Measurements from ENCODE around the gene ATRIP.

The ATRIP gene

DNA sequence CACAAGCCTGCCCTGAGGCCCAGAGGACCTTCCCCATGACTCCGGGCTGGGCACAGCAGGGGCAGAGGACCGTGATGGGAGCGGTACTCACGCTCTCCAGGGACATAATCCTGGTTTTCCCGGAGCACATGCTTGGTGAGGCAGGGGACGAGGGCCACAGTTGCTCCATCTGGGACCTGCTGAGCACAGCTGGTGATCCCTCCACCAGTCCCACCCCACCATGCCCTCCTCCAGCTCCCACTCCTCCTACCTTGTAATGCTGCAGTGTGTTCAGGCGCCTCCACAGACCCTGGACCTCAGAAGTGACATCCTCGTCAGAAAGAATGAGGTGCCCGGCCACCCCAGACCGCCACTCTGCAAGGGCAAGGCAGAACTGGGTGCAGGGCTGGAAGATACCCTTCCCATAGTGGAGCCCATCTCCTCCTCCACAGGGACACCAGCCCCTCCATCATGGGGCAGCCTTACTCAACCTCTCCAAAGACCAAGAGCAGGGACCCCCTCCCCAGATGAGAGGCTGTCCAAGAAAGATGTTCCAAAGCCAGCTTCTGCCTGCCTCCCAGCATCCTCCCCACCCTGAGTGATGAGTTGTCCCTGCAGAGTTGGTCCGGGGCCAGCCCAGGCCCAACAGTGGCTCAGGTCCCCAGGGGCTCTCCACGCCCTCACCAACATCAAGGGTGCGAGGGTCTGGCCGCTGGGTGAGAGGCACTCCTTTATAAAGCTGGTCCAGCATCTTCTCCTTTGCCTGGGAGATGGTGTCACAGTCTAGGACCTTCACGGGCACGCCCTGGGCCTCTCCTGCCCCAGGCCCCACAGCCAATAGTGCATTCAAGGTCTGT lies 36.1 kb upstream of the ATRIP start:
- DNase-seq (ENCODE audit: low spot score), result no peak

GRCh38 chr3:48411041-48411588 lies 35.4 kb upstream of the ATRIP start:
- DNase-seq (ENCODE audit: low spot score), result no peak

- no peak for DNase-seq (ENCODE audit: low spot score)
Observed at GRCh38 chr3:48411606-48412374, 34.7 kb upstream of the ATRIP start.

- DNase-seq (ENCODE audit: low spot score), result no peak
Observed at GRCh38 chr3:48412375-48413001, 34.0 kb upstream of the ATRIP start.

GRCh38 chr3:48413086-48413485 lies 33.5 kb upstream of the ATRIP start:
- DNase-seq (ENCODE audit: low spot score), result no peak

DNA sequence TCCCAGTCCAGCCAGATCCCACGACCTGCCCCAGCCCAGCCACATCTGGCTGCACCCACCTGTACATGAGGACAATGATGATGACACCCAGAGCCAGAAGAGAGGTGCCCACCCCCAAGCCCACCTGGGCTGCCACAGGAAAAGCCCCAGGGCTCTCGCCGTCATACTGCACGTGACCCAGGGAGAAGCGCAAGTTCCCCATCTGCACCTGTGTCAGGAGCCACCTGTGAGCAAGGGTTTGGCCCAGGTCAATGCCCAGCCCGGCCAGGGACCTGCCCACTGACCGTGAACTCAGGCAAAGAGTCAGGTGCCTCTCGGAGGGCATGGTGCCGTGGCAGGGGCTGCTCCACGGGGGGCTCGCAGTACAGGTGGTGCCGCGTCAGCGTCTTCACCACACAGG lies 32.9 kb upstream of the ATRIP start:
- DNase-seq (ENCODE audit: low spot score), result no peak

- DNase-seq (ENCODE audit: low spot score), result no peak
Observed at GRCh38 chr3:48414376-48415250, 31.9 kb upstream of the ATRIP start.

DNA sequence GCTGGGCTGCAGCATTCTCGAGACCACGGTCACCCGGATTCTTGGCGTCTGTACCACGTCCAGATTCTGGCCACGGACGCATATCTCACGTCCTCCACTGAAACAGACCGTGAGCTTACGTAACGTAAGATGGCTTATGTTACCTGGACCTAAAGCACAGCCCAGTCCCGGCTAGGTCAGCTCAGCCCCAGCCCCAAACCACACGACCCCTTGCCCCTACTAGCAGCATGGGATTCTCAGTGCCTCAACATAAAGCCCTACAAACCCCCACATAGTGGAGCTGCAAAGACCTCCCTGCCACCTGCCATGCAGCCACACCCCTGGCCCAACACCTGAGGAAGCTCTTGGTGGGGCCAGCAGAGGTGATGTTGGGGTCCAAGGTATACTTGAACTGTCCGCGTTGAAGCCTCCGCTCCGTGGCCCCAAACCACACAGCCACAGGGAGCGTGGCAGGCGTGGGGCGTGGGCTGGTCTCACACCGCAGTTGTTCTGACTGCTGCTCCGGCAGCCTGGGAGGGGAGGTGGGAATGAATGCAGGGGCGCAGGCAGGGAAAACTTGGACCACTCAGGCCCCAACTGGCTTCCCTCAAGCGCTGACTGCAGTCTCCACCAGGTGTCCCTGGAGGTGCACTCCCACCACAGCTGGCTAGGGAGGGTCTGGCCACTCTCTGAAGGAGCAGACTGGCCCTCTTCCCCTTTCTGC lies 31.1 kb upstream of the ATRIP start:
- no peak for DNase-seq (ENCODE audit: low spot score)

GRCh38 chr3:48416091-48416505 lies 30.4 kb upstream of the ATRIP start:
- DNase-seq (ENCODE audit: low spot score), result no peak

- no peak for DNase-seq (ENCODE audit: low spot score)
Observed at GRCh38 chr3:48416546-48416945, 30.0 kb upstream of the ATRIP start.

DNA sequence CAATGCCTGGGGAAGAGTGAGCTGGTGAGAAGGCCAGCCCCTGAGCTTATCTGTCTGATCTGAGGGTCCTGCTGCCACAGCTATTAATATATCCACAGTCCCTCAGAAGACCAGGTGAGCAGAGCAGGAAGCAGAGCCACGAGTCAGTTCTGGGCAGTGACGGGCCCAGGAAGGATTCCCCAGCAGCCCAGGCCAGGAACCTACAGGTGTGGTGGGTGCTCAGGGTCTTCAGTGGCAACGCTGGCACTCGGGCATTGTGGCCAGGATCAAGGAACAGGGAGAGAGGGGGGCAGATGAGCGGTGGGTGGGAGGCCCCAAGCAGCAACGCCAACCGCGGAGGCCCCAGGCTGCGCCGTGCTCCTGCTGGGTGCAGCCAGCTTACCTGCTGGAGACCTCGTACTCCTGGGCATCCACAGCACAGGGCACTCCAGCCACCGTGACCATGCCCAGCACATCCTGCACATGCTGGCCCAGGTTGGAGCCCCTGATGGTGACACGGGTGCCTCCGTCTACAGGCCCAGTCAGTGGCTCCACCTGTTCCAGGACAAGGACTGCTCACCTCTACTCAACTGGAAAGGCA lies 28.9 kb upstream of the ATRIP start:
- DNase-seq (ENCODE audit: low spot score), result no peak

GRCh38 chr3:48418140-48418539 lies 28.4 kb upstream of the ATRIP start:
- no peak for DNase-seq (ENCODE audit: low spot score)

- no peak for DNase-seq (ENCODE audit: low spot score)
Observed at GRCh38 chr3:48418651-48419050, 27.9 kb upstream of the ATRIP start.

- no peak for DNase-seq (ENCODE audit: low spot score)
Observed at GRCh38 chr3:48419149-48419548, 27.4 kb upstream of the ATRIP start.

DNA sequence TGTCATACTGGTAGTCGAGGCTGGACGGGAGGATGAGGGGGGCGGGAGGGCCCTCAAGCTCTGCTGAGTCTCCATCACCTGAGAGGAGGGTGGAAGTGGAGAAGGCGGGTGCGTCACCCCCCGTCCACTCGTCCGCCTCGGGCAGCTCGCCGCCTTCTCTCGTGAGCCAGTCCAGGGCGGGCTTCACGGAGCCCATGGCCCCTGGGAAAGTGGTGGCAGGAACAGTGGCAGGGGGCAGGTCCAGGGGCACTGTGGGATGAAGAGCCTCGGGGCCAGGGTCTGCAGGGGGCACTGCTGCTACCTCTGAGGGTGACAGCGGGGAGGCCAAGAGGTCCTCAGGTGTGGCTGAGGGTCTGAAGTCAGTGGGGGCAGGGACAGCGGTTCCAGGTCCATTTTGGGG lies 26.9 kb upstream of the ATRIP start:
- no peak for DNase-seq (ENCODE audit: low spot score)

DNA sequence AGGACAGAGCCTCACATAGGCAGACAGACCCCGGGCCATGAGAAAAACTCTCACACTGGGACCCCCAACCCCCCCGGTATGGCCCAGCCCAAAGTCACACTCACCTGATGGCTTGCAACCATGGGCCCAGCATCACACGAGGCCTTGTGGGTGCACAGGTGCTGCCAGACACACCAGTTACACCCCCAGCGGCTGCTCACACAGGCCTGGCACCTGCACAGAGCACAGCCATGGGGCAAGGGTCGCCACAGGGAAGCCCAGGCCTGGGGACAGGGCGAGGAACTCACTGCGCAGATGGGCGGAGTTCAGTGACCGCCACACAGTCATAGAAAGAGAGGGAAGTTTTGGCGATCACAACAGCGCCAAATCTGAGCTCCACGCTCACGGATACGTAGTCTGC lies 26.0 kb upstream of the ATRIP start:
- no peak for DNase-seq (ENCODE audit: low spot score)

DNA sequence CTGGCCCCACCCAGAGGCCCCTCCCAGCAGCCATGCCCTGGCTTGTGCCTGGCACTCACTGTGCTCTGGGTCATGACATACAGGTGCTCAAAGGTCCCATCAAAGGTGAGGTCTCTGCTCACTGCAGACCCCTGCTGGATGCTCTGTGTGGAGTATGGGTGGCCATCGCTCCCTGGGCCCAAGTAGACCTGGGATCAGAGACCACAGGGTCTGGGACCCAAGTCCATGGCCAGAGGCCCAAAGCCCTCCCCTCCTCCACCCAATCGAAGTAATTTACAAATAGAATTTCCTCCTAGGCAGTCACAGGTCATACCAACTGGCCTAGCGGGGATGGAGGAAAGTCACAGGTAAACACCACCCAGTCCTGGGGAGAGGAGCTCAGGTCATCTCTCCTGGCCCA lies 24.3 kb upstream of the ATRIP start:
- no peak for DNase-seq (ENCODE audit: low spot score)

GRCh38 chr3:48422681-48423080 lies 23.9 kb upstream of the ATRIP start:
- no peak for DNase-seq (ENCODE audit: low spot score)

- no peak for DNase-seq (ENCODE audit: low spot score)
Observed at GRCh38 chr3:48423241-48423882, 23.2 kb upstream of the ATRIP start.
